ENCODE data around the gene ADH1C. TPM values are rescaled to one million over a fixed set of nuclear protein-coding genes. Genes with fewer than 3 reads are reported as not detected.

Gene ADH1C
- total RNA-seq, 2 experiments from 2014 or later = not detected

- H3K9me2 ChIP-seq (ENCODE audit: insufficient read depth, low read length) = no peaks in the 10 kb centered on the region
- no peak overlapping the region for H2AFZ ChIP-seq (ENCODE audit: low read length)
- H3K36me3 ChIP-seq (ENCODE audit: insufficient read depth, low read length) = no peaks in the 10 kb centered on the region
- ChIA-PET CTCF (ENCODE audit: unreplicated experiment) (no interaction called here), POLR2A (no interaction called here)
- H3K4me2 ChIP-seq (ENCODE audit: low read length) = no peak overlapping the region
- no peaks in the 10 kb centered on the region for H3K4me1 ChIP-seq (ENCODE audit: insufficient read depth, low read length, poor library complexity, severe bottlenecking)
- H4K20me1 ChIP-seq (ENCODE audit: insufficient read depth, low read length) = no peaks in the 10 kb centered on the region
- no peaks in the 10 kb centered on the region for H3K9me3 ChIP-seq (ENCODE audit: low read length)
- BruUV-seq (replicated peaks) = no TSS peak
- DNase-seq (ENCODE audit: low spot score) = no peak
- no peaks in the 10 kb centered on the region for H3K79me2 ChIP-seq (ENCODE audit: insufficient read depth, low read depth, low read length)
- TF ChIP-seq CTCF (conservative IDR thresholded peaks at IDR 0.05; ENCODE audit: low read length) = no peak
- TF ChIP-seq EZH2phosphoT487 (IDR thresholded peaks at IDR 0.05; ENCODE audit: borderline replicate concordance, low read depth, low read length) = no peak
- H3K27ac ChIP-seq (ENCODE audit: low read depth, low read length, poor library complexity, severe bottlenecking) = no peak overlapping the region
- H3K4me3 ChIP-seq (ENCODE audit: low read depth, low read length, poor library complexity, severe bottlenecking) = no peak overlapping the region
- intact Hi-C loops (cut with micrococcal nuclease; ENCODE audit: unreplicated experiment) = no loop called here
Measured at GRCh38 chr4:99361268-99361898, 8.8 kb upstream of the ADH1C start.

GRCh38 chr4:99359480-99360204, 7.1 kb upstream of the ADH1C start:
- intact Hi-C loops (cut with micrococcal nuclease; ENCODE audit: unreplicated experiment) = no loop called here
- no peaks in the 10 kb centered on the region for H4K20me1 ChIP-seq (ENCODE audit: insufficient read depth, low read length)
- no TSS peak for BruUV-seq (replicated peaks)

More at GRCh38 chr4:99359480-99360204, 7.1 kb upstream of the ADH1C start:
- no peak for TF ChIP-seq EZH2phosphoT487 (IDR thresholded peaks at IDR 0.05; ENCODE audit: borderline replicate concordance, low read depth, low read length)
- TF ChIP-seq CTCF (conservative IDR thresholded peaks at IDR 0.05; ENCODE audit: low read length) = no peak
- Histone ChIP-seq H2AFZ (ENCODE audit: low read length) (no peak overlapping the region), H3K9me2 (ENCODE audit: insufficient read depth, low read length) (no peaks in the 10 kb centered on the region), H3K4me1 (ENCODE audit: insufficient read depth, low read length, poor library complexity, severe bottlenecking) (no peaks in the 10 kb centered on the region), H3K4me3 (ENCODE audit: low read depth, low read length, poor library complexity, severe bottlenecking) (no peak overlapping the region), H3K36me3 (ENCODE audit: insufficient read depth, low read length) (no peaks in the 10 kb centered on the region), H3K4me2 (ENCODE audit: low read length) (no peak overlapping the region), H3K27ac (ENCODE audit: low read depth, low read length, poor library complexity, severe bottlenecking) (no peak overlapping the region), H3K9me3 (ENCODE audit: low read length) (no peaks in the 10 kb centered on the region), H3K79me2 (ENCODE audit: insufficient read depth, low read depth, low read length) (no peaks in the 10 kb centered on the region)
- ChIA-PET CTCF (ENCODE audit: unreplicated experiment) (no interaction called here), POLR2A (no interaction called here)
- DNase-seq (ENCODE audit: low spot score) = no peak

Measured in OCI-LY7 (cell line).